WERI-Rb-1 (cell line): Measurements from ENCODE around the gene TRMT61B.

Experiments
- DNase-seq: peaks from one replicate; pipeline ENCODE4 v3.0.0-alpha.2; 2020
- H3K27ac ChIP-seq: fragments of 250-450 bp; sonication (Bioruptor Pico); 2 replicates; pipeline ENCODE4 v1.5.1; 2020; ENCODE audit warnings: mild to moderate bottlenecking, moderate library complexity
- H3K27me3 ChIP-seq: fragments of 250-450 bp; sonication (Bioruptor Pico); 2 replicates; pipeline ENCODE4 v1.5.1; 2021; ENCODE audit warnings: mild to moderate bottlenecking, low read depth, moderate library complexity; ENCODE audit not compliant: insufficient read depth, severe bottlenecking
- H3K36me3 ChIP-seq: fragments of 250-450 bp; sonication (Bioruptor Pico); 2 replicates; pipeline ENCODE4 v1.5.1; 2020; ENCODE audit warnings: mild to moderate bottlenecking, moderate library complexity
- H3K4me3 ChIP-seq: 2 replicates; pipeline ENCODE4 v1.5.1; 2011; ENCODE audit warnings: low read depth, mild to moderate bottlenecking, control low read depth, low read length
- H3K9me3 ChIP-seq: fragments of 250-450 bp; sonication (Bioruptor Pico); 2 replicates; pipeline ENCODE4 v1.5.1; 2021; ENCODE audit warnings: mild to moderate bottlenecking, moderate library complexity; ENCODE audit not compliant: severe bottlenecking
- TF ChIP-seq, protein P1 (sequence below): IDR thresholded peaks from 2 replicates; pipeline ENCODE4 v1.5.1; 2011; ENCODE audit warnings: low read depth, mild to moderate bottlenecking, control low read depth, inconsistent platforms, low read length

The TRMT61B gene

DNA sequence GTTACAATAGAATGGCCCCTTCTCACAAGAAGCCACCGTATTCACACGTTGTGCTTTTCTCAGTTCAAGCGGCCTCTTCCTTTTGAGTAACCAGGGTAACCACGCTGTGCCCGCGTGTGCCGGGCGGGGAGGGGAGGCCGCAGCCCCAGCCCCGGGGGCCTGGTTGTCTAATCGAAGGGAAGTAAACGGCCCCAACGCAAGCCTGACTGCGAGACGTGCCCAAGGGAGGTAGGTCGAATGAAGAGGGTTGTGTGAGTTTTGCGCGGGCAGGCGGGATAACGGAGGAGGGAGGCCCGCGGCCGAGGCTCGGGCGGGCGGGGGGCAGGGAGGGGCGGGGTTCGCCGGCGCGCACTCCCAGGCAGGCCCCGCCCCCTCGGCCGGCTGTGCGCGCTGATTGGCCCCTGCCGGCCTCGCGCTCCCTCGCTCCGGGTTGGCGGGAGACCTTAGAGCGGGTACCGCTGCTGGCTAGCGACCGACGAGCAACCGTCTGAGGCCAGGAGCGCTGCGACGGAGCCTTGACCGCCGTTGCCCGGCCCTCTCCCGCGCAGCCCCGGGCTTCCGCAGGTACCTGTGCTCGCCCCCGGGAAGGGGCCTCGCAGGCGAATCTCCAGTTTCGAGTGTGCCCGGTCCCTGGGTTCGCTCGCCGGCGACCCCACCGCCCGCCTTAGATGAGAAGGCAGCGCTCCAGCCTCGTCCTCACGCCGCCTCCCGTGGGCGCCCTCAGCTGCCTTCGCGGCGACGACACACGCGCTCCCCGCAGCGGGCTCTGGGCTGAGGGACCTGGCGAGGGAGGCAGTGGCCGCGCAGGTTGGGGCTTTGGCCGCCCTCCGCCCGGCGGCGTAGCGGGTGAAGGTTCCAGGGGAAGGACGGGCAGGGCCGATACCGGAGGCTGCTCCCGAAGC is 59.5 kb downstream of the TRMT61B start, which contains the start of gene SPDYA:
Gene SPDYA, plus strand, starts transcription at position 451 of the 902 bp plus-strand sequence. CDS start 5,181 bp downstream, outside the sequence.
- TF ChIP-seq, protein P1, sequence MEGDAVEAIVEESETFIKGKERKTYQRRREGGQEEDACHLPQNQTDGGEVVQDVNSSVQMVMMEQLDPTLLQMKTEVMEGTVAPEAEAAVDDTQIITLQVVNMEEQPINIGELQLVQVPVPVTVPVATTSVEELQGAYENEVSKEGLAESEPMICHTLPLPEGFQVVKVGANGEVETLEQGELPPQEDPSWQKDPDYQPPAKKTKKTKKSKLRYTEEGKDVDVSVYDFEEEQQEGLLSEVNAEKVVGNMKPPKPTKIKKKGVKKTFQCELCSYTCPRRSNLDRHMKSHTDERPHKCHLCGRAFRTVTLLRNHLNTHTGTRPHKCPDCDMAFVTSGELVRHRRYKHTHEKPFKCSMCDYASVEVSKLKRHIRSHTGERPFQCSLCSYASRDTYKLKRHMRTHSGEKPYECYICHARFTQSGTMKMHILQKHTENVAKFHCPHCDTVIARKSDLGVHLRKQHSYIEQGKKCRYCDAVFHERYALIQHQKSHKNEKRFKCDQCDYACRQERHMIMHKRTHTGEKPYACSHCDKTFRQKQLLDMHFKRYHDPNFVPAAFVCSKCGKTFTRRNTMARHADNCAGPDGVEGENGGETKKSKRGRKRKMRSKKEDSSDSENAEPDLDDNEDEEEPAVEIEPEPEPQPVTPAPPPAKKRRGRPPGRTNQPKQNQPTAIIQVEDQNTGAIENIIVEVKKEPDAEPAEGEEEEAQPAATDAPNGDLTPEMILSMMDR: no peak
- H3K27ac ChIP-seq: no peak within 1 kb of the TSS
- H3K27me3 ChIP-seq: no peaks in the 10 kb centered on the region
- no peak within 1 kb of the TSS for H3K4me3 ChIP-seq
- peaks cover 10% of the 10 kb centered on the region for H3K36me3 ChIP-seq
- DNase-seq: no peak
- no peaks in the 10 kb centered on the region for H3K9me3 ChIP-seq

DNA sequence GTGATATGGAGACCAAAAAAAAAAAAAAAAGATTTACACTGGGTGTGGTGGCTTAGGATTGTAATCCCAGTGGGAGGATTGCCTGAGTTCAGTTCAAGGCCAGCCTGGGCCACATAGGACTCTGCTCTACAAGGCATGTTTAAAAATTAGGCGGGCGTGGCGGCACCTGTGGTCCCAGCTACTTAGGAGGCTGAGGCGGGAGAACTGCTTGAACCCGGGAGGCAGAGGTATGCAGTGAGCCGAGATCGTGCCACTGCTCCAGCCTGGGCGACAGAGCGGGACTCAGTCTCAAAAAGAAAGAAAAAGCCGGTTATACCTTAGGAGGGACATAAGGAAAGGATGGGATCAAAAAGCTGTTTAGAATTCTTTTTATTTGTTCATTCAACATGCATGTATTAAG is 60.2 kb downstream of the TRMT61B start:
- Histone ChIP-seq H3K4me3 (no peak overlapping the region), H3K27ac (no peak overlapping the region), H3K9me3 (no peaks in the 10 kb centered on the region), H3K36me3 (peaks cover 13% of the 10 kb centered on the region), H3K27me3 (no peaks in the 10 kb centered on the region)
- TF ChIP-seq, protein P1: no peak
- no peak for DNase-seq

DNA sequence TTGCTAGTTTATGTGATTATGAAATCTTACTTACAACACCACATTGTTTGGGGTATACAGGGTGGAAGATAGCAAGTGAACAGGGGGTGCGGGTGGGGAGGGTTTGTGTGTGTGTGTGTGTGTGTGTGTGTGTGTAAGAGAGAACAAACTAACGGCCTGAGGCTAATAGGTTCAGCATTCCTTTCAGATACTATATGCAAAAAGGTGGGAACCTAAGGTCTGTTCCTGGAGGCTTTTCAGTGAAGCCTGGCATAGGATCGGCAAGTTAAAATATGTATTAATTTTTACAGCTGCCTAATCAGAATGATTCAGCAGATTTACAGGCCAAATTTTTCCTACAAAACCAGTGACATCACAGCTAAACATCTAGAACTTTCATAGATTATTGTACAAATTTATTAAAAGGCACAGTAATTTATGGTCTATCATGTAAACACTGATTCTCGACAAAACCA is 67.1 kb downstream of the TRMT61B start:
- H3K36me3 ChIP-seq: peaks cover 58% of the 10 kb centered on the region
- no peak overlapping the region for H3K4me3 ChIP-seq
- no peaks in the 10 kb centered on the region for H3K9me3 ChIP-seq
- H3K27me3 ChIP-seq: no peaks in the 10 kb centered on the region
- H3K27ac ChIP-seq: no peak overlapping the region
- TF ChIP-seq, protein P1: no peak
- no peak for DNase-seq

DNA sequence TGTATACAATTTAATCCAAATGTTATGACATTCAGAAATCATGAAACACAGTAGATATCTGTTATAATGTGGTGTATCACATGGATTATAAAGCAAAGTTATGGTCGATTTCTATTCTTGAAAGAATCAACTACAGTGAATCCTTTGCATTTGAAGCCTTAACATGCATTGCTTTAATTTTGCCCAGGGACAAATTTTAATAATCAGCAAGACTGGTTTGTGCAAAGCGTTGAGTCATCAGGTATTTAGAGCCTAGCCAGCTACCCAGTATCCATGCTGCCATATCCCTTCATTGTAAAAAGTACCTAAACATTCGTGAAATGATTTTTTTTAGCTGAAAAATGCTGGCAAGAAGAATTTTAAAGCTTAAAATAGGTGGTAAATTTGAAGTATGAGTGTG is 68.4 kb downstream of the TRMT61B start:
- DNase-seq: no peak
- Histone ChIP-seq H3K27ac (no peak overlapping the region), H3K36me3 (peaks cover 71% of the 10 kb centered on the region), H3K9me3 (no peaks in the 10 kb centered on the region), H3K27me3 (no peaks in the 10 kb centered on the region), H3K4me3 (no peak overlapping the region)
- TF ChIP-seq, protein P1: no peak
